WTC11 (cell line): ENCODE results near the gene CAMTA1. TPM values are rescaled to one million over a fixed set of nuclear protein-coding genes. Genes with fewer than 3 reads are reported as not detected.

ENCODE experiments used
- ATAC-seq: fragments of 200-7000 bp; cut with Tn5 transposase; 2 replicates; pipeline ENCODE4 v1.10.0; 2021; ENCODE audit warnings: mild to moderate bottlenecking, moderate library complexity
- CTCF ChIA-PET: fragments of 300-600 bp; sonication (Branson Sonifier 250); formaldehyde crosslinking; loops from one replicate; lab custom pipeline; 2021; ENCODE audit warnings: antibody characterized with exemption; lab: Charles Lee
- POLR2A ChIA-PET: fragments of 350-600 bp; sonication (Branson Sonifier 250); formaldehyde crosslinking; loops from one replicate; lab custom pipeline; 2021; ENCODE audit warnings: antibody characterized with exemption; lab: Charles Lee
- DNase-seq: peaks from one replicate; pipeline ENCODE4 v3.0.0; 2021; ENCODE audit warnings: low spot score
- H3K27ac Mint-ChIP-seq: 2 replicates; pipeline ENCODE4 v1.8.0; 2021; ENCODE audit warnings: mixed read lengths
- H3K27me3 Mint-ChIP-seq: 2 replicates; pipeline ENCODE4 v1.8.0; 2021; ENCODE audit warnings: low read depth, mild to moderate bottlenecking, moderate library complexity, mixed read lengths
- H3K36me3 Mint-ChIP-seq: 2 replicates; pipeline ENCODE4 v1.8.0; 2021; ENCODE audit warnings: mixed read lengths
- H3K4me1 Mint-ChIP-seq: 2 replicates; pipeline ENCODE4 v1.8.0; 2022; ENCODE audit warnings: mixed read lengths
- H3K4me3 Mint-ChIP-seq: 2 replicates; pipeline ENCODE4 v1.8.0; 2021; ENCODE audit warnings: mild to moderate bottlenecking, moderate library complexity, mixed read lengths
- H3K9me3 Mint-ChIP-seq: 2 replicates; pipeline ENCODE4 v1.8.0; 2021; ENCODE audit warnings: mixed read lengths
- ATF2 ChIP-seq: sonication (generic); formaldehyde crosslinking; IDR thresholded peaks from 2 replicates; pipeline ENCODE4 v1.8.1; 2022; ENCODE audit warnings: low read depth, missing genetic modification reagents, borderline replicate concordance
- CREM ChIP-seq: sonication (generic); formaldehyde crosslinking; IDR thresholded peaks from 2 replicates; pipeline ENCODE4 v1.8.1; 2022; ENCODE audit warnings: mild to moderate bottlenecking, missing genetic modification reagents, moderate library complexity
- FOXP4 ChIP-seq: sonication (generic); formaldehyde crosslinking; IDR thresholded peaks from 2 replicates; pipeline ENCODE4 v1.8.0; 2022; ENCODE audit warnings: mild to moderate bottlenecking, missing genetic modification reagents
- KAT7 ChIP-seq: sonication (generic); formaldehyde crosslinking; IDR thresholded peaks from 2 replicates; pipeline ENCODE4 v1.8.1; 2023; ENCODE audit warnings: missing genetic modification reagents, mild to moderate bottlenecking, borderline replicate concordance
- NR2C2 ChIP-seq: sonication (generic); formaldehyde crosslinking; IDR thresholded peaks from 2 replicates; pipeline ENCODE4 v1.8.0; 2022; ENCODE audit warnings: mild to moderate bottlenecking, missing genetic modification reagents
- NR3C1 ChIP-seq: sonication (generic); formaldehyde crosslinking; conservative IDR thresholded peaks from 2 replicates; pipeline ENCODE4 v1.8.1; 2023; ENCODE audit warnings: low read depth, mild to moderate bottlenecking, missing genetic modification reagents
- RORB ChIP-seq: fragments of 250-450 bp; sonication (Bioruptor Pico); IDR thresholded peaks from 2 replicates; pipeline ENCODE4 v1.9.0; 2021; ENCODE audit warnings: mild to moderate bottlenecking
- USF1 ChIP-seq: sonication (generic); formaldehyde crosslinking; IDR thresholded peaks from 2 replicates; pipeline ENCODE4 v1.8.0; 2022; ENCODE audit warnings: mild to moderate bottlenecking, missing genetic modification reagents
- ZBTB21 ChIP-seq: sonication (generic); formaldehyde crosslinking; IDR thresholded peaks from 2 replicates; pipeline ENCODE4 v1.8.1; 2023; ENCODE audit warnings: mild to moderate bottlenecking, missing genetic modification reagents, borderline replicate concordance
- ZBTB43 ChIP-seq: sonication (generic); formaldehyde crosslinking; IDR thresholded peaks from 2 replicates; pipeline ENCODE4 v1.8.1; 2023; ENCODE audit warnings: mild to moderate bottlenecking, missing genetic modification reagents
- ZMAT4 ChIP-seq: fragments of 250-450 bp; sonication (Bioruptor Pico); IDR thresholded peaks from 2 replicates; pipeline ENCODE4 v1.9.0; 2021; ENCODE audit warnings: mild to moderate bottlenecking
- ZNF317 ChIP-seq: sonication (generic); formaldehyde crosslinking; IDR thresholded peaks from 2 replicates; pipeline ENCODE4 v1.8.1; 2023; ENCODE audit warnings: low read depth, mild to moderate bottlenecking, moderate library complexity, missing genetic modification reagents, borderline replicate concordance
- ZNF425 ChIP-seq: fragments of 250-450 bp; sonication (Bioruptor Pico); conservative IDR thresholded peaks from 2 replicates; pipeline ENCODE4 v1.9.0; 2021; ENCODE audit warnings: mild to moderate bottlenecking
- ZNF532 ChIP-seq: fragments of 250-450 bp; sonication (Bioruptor Pico); IDR thresholded peaks from 2 replicates; pipeline ENCODE4 v1.9.0; 2021; ENCODE audit warnings: mild to moderate bottlenecking, borderline replicate concordance
- total RNA-seq: library from RNA; stranded (reverse); gene quantifications from 3 replicates; pipeline ENCODE4 v1.2.3, GENCODE V29; 2021

The CAMTA1 gene
- total RNA-seq, 1 experiment from 2014 or later = 86.4 TPM

- ChIA-PET POLR2A (no interaction called here), CTCF (interaction anchor here (1.2 kb wide), 1 partner anchor 28 kb away, joined by 4 read pairs; no protein-coding TSS in a partner anchor)
- DNase-seq (no peak), ATAC-seq (no peak)
- Mint-ChIP-seq H3K4me1 (peaks cover 10% of the 10 kb centered on the region; the same call in 1 of the 2 replicates), H3K36me3 (no peaks in the 10 kb centered on the region), H3K27me3 (no peaks in the 10 kb centered on the region), H3K9me3 (no peaks in the 10 kb centered on the region), H3K4me3 (no peak overlapping the region)
- TF ChIP-seq ATF2 (CRISPR knock-in tag) = no peak
- TF ChIP-seq ZNF425 (CRISPR knock-in tag) = no peak
- TF ChIP-seq ZBTB21 = no peak
- no peak for TF ChIP-seq CREM (CRISPR knock-in tag)
- no peak for TF ChIP-seq ZNF532 (CRISPR knock-in tag)
- TF ChIP-seq, all 79 proteins: peak for 0
- H3K27ac Mint-ChIP-seq = no peak overlapping the region
Measured at GRCh38 chr1:7407544-7407895, 622.3 kb downstream of the CAMTA1 start.

GRCh38 chr1:7407980-7408770 is 622.9 kb downstream of the CAMTA1 start:
- CTCF ChIA-PET = interaction anchor here (1.2 kb wide), 1 partner anchor 28 kb away, joined by 4 read pairs; no protein-coding TSS in a partner anchor
- no peak for DNase-seq
- H3K27ac Mint-ChIP-seq = no peak overlapping the region
- no peak for ATAC-seq
- H3K9me3 Mint-ChIP-seq = no peaks in the 10 kb centered on the region
- no peak overlapping the region for H3K4me3 Mint-ChIP-seq
- H3K27me3 Mint-ChIP-seq = no peaks in the 10 kb centered on the region
- H3K36me3 Mint-ChIP-seq = no peaks in the 10 kb centered on the region
- POLR2A ChIA-PET = no interaction called here
- H3K4me1 Mint-ChIP-seq = peaks cover 10% of the 10 kb centered on the region; the same call in 1 of the 2 replicates
- TF ChIP-seq USF1 (no peak), ZNF317 (CRISPR knock-in tag) (no peak), ZBTB43 (CRISPR knock-in tag) (no peak), ATF2 (CRISPR knock-in tag) (no peak), FOXP4 (CRISPR knock-in tag) (no peak), NR2C2 (CRISPR knock-in tag) (no peak), ZNF425 (CRISPR knock-in tag) (no peak), RORB (no peak), NR3C1 (CRISPR knock-in tag) (no peak), ZMAT4 (CRISPR knock-in tag) (no peak), KAT7 (CRISPR knock-in tag) (no peak)
